Gastroesophageal sphincter (tissue), 3 donors: Measurements from ENCODE around the gene SPPL3.

Experiments used
- POLR2AphosphoS5 ChIP-seq: sonication (generic); formaldehyde crosslinking; IDR thresholded peaks from one replicate; pipeline ENCODE4 v1.6.1; 2017; ENCODE audit warnings: antibody characterized with exemption
- TF ChIP-seq, protein P1 (sequence below), 4 experiments: fragments of 200-600 bp in 2 of 4; fragments of 450-650 bp in 2 of 4; sonication (generic) in 1 of 4; IDR thresholded peaks; one replicate each; pipeline ENCODE4 v1.5.1; 2017 to 2019; ENCODE audit warnings: antibody characterized with exemption in 4 of 4, mild to moderate bottlenecking in 2 of 4, moderate library complexity in 2 of 4

DNA sequence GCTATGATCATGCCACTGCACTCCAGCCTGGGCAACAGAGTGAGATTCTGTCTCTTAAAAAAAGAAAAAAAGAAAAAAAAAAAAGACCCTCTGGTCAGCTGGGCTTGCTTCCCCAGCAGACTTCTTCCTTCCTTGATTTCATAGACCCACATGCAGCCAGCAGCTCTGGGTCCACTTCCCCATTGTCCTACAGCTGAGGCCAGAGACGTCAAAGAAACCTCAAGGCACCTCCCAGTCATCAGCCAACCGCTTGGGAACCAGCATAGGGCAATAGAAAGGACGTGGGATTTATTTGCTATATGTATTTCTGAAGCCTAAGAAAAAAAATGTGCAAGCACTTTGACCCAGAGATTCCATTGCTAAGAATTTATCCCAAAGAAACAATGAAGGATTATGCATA, 35.4 kb upstream of the SPPL3 start:
- TF ChIP-seq, protein P1, sequence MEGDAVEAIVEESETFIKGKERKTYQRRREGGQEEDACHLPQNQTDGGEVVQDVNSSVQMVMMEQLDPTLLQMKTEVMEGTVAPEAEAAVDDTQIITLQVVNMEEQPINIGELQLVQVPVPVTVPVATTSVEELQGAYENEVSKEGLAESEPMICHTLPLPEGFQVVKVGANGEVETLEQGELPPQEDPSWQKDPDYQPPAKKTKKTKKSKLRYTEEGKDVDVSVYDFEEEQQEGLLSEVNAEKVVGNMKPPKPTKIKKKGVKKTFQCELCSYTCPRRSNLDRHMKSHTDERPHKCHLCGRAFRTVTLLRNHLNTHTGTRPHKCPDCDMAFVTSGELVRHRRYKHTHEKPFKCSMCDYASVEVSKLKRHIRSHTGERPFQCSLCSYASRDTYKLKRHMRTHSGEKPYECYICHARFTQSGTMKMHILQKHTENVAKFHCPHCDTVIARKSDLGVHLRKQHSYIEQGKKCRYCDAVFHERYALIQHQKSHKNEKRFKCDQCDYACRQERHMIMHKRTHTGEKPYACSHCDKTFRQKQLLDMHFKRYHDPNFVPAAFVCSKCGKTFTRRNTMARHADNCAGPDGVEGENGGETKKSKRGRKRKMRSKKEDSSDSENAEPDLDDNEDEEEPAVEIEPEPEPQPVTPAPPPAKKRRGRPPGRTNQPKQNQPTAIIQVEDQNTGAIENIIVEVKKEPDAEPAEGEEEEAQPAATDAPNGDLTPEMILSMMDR (IDR thresholded peaks at IDR 0.05), result no peak
- TF ChIP-seq POLR2AphosphoS5, result no peak
